GM12878 (cell line): ENCODE results near the gene COL11A2. TPM values are rescaled to one million over a fixed set of nuclear protein-coding genes. Genes with fewer than 3 reads are reported as not detected.

Experiments
- ATAC-seq: fragments of 200-7000 bp; cut with Tn5 transposase; 3 replicates; pipeline ENCODE4 v1.9.1; 2020; ENCODE audit warnings: mild to moderate bottlenecking, moderate library complexity
- BruUV-seq: library from RNA; stranded (reverse); fragments of 400-500 nt; replicated peaks from 2 replicates; lab custom pipeline; 2021; lab: Mats Ljungman, UMichigan
- CTCF ChIA-PET: fragments of 300-600 bp; sonication (Branson Sonifier 250); formaldehyde crosslinking; extraction: SDS; loops from one replicate; lab custom pipeline; 2021; ENCODE audit warnings: inconsistent platforms; lab: Yijun Ruan, JAX
- POLR2A ChIA-PET: fragments of 350-600 bp; formaldehyde crosslinking; extraction: SDS; loops from one replicate; lab custom pipeline; 2021; ENCODE audit warnings: inconsistent platforms; lab: Charles Lee
- RAD21 ChIA-PET: fragments of 300-600 bp; sonication (Branson Sonifier 250); formaldehyde crosslinking; loops from one replicate; lab custom pipeline; 2023; ENCODE audit warnings: antibody characterized with exemption; ENCODE audit not compliant: unreplicated experiment; lab: Charles Lee
- SMC1A ChIA-PET: fragments of 300-600 bp; sonication (Branson Sonifier 250); formaldehyde crosslinking; loops from one replicate; lab custom pipeline; 2023; ENCODE audit not compliant: unreplicated experiment, uncharacterized antibody; lab: Charles Lee
- DNase-seq: peaks from one replicate; pipeline ENCODE4 v3.0.0-alpha.2; 2011; ENCODE audit warnings: low read depth, low spot score
- FAIRE-seq: peaks from 3 replicates; lab custom pipeline; 2011; peaks lifted over from hg19 to GRCh38; lab: Jason Lieb, UNC
- H2AFZ ChIP-seq: 2 replicates; pipeline ENCODE4 v1.6.0; 2011; ENCODE audit warnings: low read depth, low read length, control low read depth; ENCODE audit not compliant: control insufficient read depth
- H3K27ac ChIP-seq: 2 replicates; pipeline ENCODE4 v1.5.1; 2011; ENCODE audit warnings: control low read depth; ENCODE audit not compliant: control insufficient read depth, insufficient read depth
- H3K27me3 ChIP-seq, 2 experiments: replicated peaks in 1 of 2; 2 replicates each; pipeline versions ENCODE4 v1.6.0 to v1.6.1; 2011; ENCODE audit warnings: low read length in 1 of 2; ENCODE audit not compliant: control insufficient read depth in 2 of 2, insufficient read depth in 2 of 2
- H3K36me3 ChIP-seq, 2 experiments: 2 replicates each; pipeline ENCODE4 v1.5.1; 2011; ENCODE audit warnings: low read length in 1 of 2; ENCODE audit not compliant: control insufficient read depth in 2 of 2, insufficient read depth in 2 of 2
- H3K4me1 ChIP-seq: 2 replicates; pipeline ENCODE4 v1.6.1; 2011; ENCODE audit warnings: mild to moderate bottlenecking, low read length, moderate library complexity, mixed read lengths; ENCODE audit not compliant: control insufficient read depth, insufficient read depth
- H3K4me2 ChIP-seq: 2 replicates; pipeline ENCODE4 v1.6.0; 2011; ENCODE audit warnings: control low read depth; ENCODE audit not compliant: control insufficient read depth, insufficient read depth
- H3K4me3 ChIP-seq: fragments of 200-600 bp; sonication (generic); 2 replicates; pipeline ENCODE4 v1.5.1; 2016
- H3K79me2 ChIP-seq: 2 replicates; pipeline ENCODE4 v1.6.0; 2011; ENCODE audit warnings: low read length; ENCODE audit not compliant: control insufficient read depth, insufficient read depth
- H3K9ac ChIP-seq: 2 replicates; pipeline ENCODE4 v1.8.0; 2011; ENCODE audit warnings: low read length, control low read depth, mixed read lengths; ENCODE audit not compliant: control insufficient read depth, insufficient read depth
- H3K9me3 ChIP-seq: replicated peaks from 3 replicates; pipeline ENCODE4 v1.5.1; 2011; ENCODE audit warnings: mild to moderate bottlenecking, low read length; ENCODE audit not compliant: control insufficient read depth, insufficient read depth
- H4K20me1 ChIP-seq: 2 replicates; pipeline ENCODE4 v1.6.0; 2011; ENCODE audit not compliant: control insufficient read depth, insufficient read depth
- CHD1 ChIP-seq: IDR thresholded peaks from 2 replicates; pipeline ENCODE4 v1.6.1; 2012; ENCODE audit warnings: low read depth, low read length, improper control_type of control experiment
- EGR1 ChIP-seq, 2 experiments: IDR thresholded peaks; 1 replicate in 1 of 2; 2 replicates in 1 of 2; pipeline ENCODE4 v1.6.1; 2011 to 2012; ENCODE audit warnings: low read depth in 2 of 2, low read length in 2 of 2, borderline replicate concordance in 1 of 2, mild to moderate bottlenecking in 1 of 2, moderate library complexity in 1 of 2
- FOXM1 ChIP-seq: IDR thresholded peaks from 2 replicates; pipeline ENCODE4 v1.6.1; 2012; ENCODE audit warnings: low read depth, mild to moderate bottlenecking, inconsistent platforms, low read length, moderate library complexity
- MTA2 ChIP-seq: fragments of 450-650 bp; IDR thresholded peaks from 2 replicates; pipeline ENCODE4 v1.6.1; 2016; ENCODE audit warnings: low read depth, mild to moderate bottlenecking, moderate library complexity
- WGBS: methylation state at CpG from one replicate; pipeline ENCODE4 v1.1.6; 2016; ENCODE audit warnings: low lambda C conversion rate; ENCODE audit not compliant: insufficient replicate concordance, insufficient coverage; ENCODE audit errors: missing lambda C conversion rate; 5-methylcytosine and 5-hydroxymethylcytosine counted together
- in situ Hi-C: fragments of 300-500 bp; cut with MboI; formaldehyde crosslinking; loops from 9 replicates; pipeline ENCODE4 v1.14.3; 2018; ENCODE audit warnings: mixed read lengths
- intact Hi-C: fragments of 100-400 bp; cut with micrococcal nuclease; formaldehyde crosslinking; loops from one replicate; pipeline ENCODE4 v1.14.2; 2022; ENCODE audit not compliant: unreplicated experiment
- polyA plus RNA-seq, 11 experiments: library from polyadenylated mRNA; depleted of rRNA in 4 of 11; unstranded in 6 of 11; stranded (reverse) in 5 of 11; fragments of >200 nt; fragmentation: Nextera tagmentation in 4 of 11; fragmentation: Illumina TruSeq in 1 of 11; extraction: Ambion mirVana in 4 of 11; extraction: Trizol in 1 of 11; gene quantifications; 1 replicate in 1 of 11; 2 replicates in 10 of 11; pipeline versions ENCODE4 v1.2.1 to v1.2.3, GENCODE V29; 2011 to 2016; ENCODE audit warnings: inconsistent platforms in 2 of 11, missing spikeins in 2 of 11, low read depth in 1 of 11
- total RNA-seq, 4 experiments: library from RNA; depleted of rRNA in 3 of 4; stranded (reverse); fragments of >200 nt in 3 of 4; fragmentation: Illumina TruSeq in 1 of 4; extraction: Trizol in 1 of 4; gene quantifications; 2 replicates each; pipeline versions ENCODE4 v1.2.1 to v1.2.3, GENCODE V29; 2013 to 2021

Gene COL11A2
- total and polyA plus RNA-seq, 10 of the 15 experiments (the other 5 are each of a cell fraction or from before 2014, with no cell fraction given): 0.03 to 0.83 (median 0.22) TPM; not detected in 1

- SMC1A ChIA-PET: no interaction called here
Measured at GRCh38 chr6:33187809-33188208, 4.5 kb downstream of the COL11A2 start.

GRCh38 chr6:33185654-33186187 is 6.5 kb downstream of the COL11A2 start:
- ChIA-PET CTCF (no interaction called here), POLR2A (no interaction called here), RAD21 (no interaction called here), SMC1A (no interaction called here)
- DNase-seq: no peak
- 0% methylated on average over 2 of the region's 4 CpGs for WGBS
- no peak for TF ChIP-seq FOXM1
- Histone ChIP-seq H3K9me3 (peaks cover 9% of the 10 kb centered on the region), H3K4me2 (no peak overlapping the region), H3K4me1 (peaks cover 6% of the 10 kb centered on the region), H3K27ac (no peak overlapping the region), H3K79me2 (no peaks in the 10 kb centered on the region), H3K36me3 (no peaks in the 10 kb centered on the region), H3K9ac (no peak overlapping the region), H2AFZ (no peak overlapping the region), H3K27me3 (no peaks in the 10 kb centered on the region; a peak in 1 of 4 replicates), H4K20me1 (no peaks in the 10 kb centered on the region), H3K4me3 (no peak overlapping the region)
- no TSS peak for BruUV-seq
- intact Hi-C loops (no loop called here), in situ Hi-C loops (no loop called here)
- FAIRE-seq: no peak
- no peak for ATAC-seq

More at GRCh38 chr6:33187809-33188208, 4.5 kb downstream of the COL11A2 start:
- H3K27ac ChIP-seq: no peak overlapping the region
- no peaks in the 10 kb centered on the region for H4K20me1 ChIP-seq
- no peak overlapping the region for H2AFZ ChIP-seq
- H3K4me2 ChIP-seq: no peak overlapping the region
- 0% methylated on average over 1 of the region's 1 CpG for WGBS
- H3K4me1 ChIP-seq: peaks cover 6% of the 10 kb centered on the region
- no TSS peak for BruUV-seq
- H3K9me3 ChIP-seq: peaks cover 9% of the 10 kb centered on the region
- no peak for TF ChIP-seq MTA2
- TF ChIP-seq CHD1: no peak
- TF ChIP-seq EGR1 (IDR thresholded peaks at IDR 0.05; ENCODE audit: borderline replicate concordance in 1 of 2, low read depth in 2 of 2, low read length in 2 of 2): no peak
- DNase-seq: no peak
- H3K4me3 ChIP-seq: no peak overlapping the region
- ChIA-PET RAD21 (no interaction called here), POLR2A (no interaction called here), CTCF (no interaction called here)
- no peak for FAIRE-seq
- no peaks in the 10 kb centered on the region for H3K36me3 ChIP-seq
- in situ Hi-C loops (no loop called here), intact Hi-C loops (no loop called here)
- no peak for ATAC-seq
- H3K9ac ChIP-seq: no peak overlapping the region
- peaks cover 2 to 5% of the 10 kb centered on the region in 2 experiments for H3K27me3 ChIP-seq
- H3K79me2 ChIP-seq: no peaks in the 10 kb centered on the region
